ENCODE data around the gene JAZF1. TPM values are rescaled to one million over a fixed set of nuclear protein-coding genes. Genes with fewer than 3 reads are reported as not detected.

JAZF1 gene
- total RNA-seq, 1 experiment from 2014 or later, result 9.1 TPM

- TF ChIP-seq, protein P1, sequence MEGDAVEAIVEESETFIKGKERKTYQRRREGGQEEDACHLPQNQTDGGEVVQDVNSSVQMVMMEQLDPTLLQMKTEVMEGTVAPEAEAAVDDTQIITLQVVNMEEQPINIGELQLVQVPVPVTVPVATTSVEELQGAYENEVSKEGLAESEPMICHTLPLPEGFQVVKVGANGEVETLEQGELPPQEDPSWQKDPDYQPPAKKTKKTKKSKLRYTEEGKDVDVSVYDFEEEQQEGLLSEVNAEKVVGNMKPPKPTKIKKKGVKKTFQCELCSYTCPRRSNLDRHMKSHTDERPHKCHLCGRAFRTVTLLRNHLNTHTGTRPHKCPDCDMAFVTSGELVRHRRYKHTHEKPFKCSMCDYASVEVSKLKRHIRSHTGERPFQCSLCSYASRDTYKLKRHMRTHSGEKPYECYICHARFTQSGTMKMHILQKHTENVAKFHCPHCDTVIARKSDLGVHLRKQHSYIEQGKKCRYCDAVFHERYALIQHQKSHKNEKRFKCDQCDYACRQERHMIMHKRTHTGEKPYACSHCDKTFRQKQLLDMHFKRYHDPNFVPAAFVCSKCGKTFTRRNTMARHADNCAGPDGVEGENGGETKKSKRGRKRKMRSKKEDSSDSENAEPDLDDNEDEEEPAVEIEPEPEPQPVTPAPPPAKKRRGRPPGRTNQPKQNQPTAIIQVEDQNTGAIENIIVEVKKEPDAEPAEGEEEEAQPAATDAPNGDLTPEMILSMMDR (conservative IDR thresholded peaks at IDR 0.05), result no peak
- Histone ChIP-seq H2BK120ac (ENCODE audit: low read depth, low read length, poor library complexity, severe bottlenecking) (no peak overlapping the region), H3K14ac (ENCODE audit: insufficient read depth, low read length) (no peak overlapping the region), H3K4me2 (ENCODE audit: insufficient read depth, insufficient read length, low read length) (no peak overlapping the region), H3K27ac (ENCODE audit: insufficient read length, low read depth, low read length) (no peak overlapping the region), H3K18ac (ENCODE audit: insufficient read length, low read depth, low read length) (no peak overlapping the region), H3K4me1 (ENCODE audit: insufficient read depth, low read length) (peaks cover 5% of the 10 kb centered on the region), H3K79me2 (ENCODE audit: insufficient read depth, low read length) (no peaks in the 10 kb centered on the region), H2BK5ac (ENCODE audit: insufficient read length, low read length) (no peak overlapping the region), H3K23ac (ENCODE audit: insufficient read length, low read depth, low read length) (no peak overlapping the region), H3K9me3 (ENCODE audit: control insufficient read depth, low read depth, low read length) (no peaks in the 10 kb centered on the region), H3K79me1 (ENCODE audit: insufficient read depth, low read depth, low read length, poor library complexity, severe bottlenecking) (no peaks in the 10 kb centered on the region), H2BK15ac (ENCODE audit: low read depth, low read length) (no peak overlapping the region), H3K23me2 (ENCODE audit: insufficient read length, low read depth, low read length, poor library complexity, severe bottlenecking) (no peaks in the 10 kb centered on the region), H3K4ac (ENCODE audit: low read depth, low read length) (no peak overlapping the region), H2BK12ac (ENCODE audit: insufficient read length, low read depth, low read length) (no peak overlapping the region), H3K56ac (ENCODE audit: insufficient read length, low read depth, low read length) (no peak overlapping the region), H4K5ac (ENCODE audit: insufficient read length, low read depth, low read length) (no peak overlapping the region), H3K27me3 (ENCODE audit: insufficient read depth, low read length) (no peaks in the 10 kb centered on the region), H4K20me1 (ENCODE audit: control insufficient read depth, insufficient read depth, insufficient read length) (no peaks in the 10 kb centered on the region), H3T11ph (ENCODE audit: low read length) (no peak overlapping the region), H4K8ac (replicated peaks; ENCODE audit: insufficient read length, low read depth, low read length) (no peak overlapping the region), H2AK5ac (ENCODE audit: insufficient read length, low read length) (no peak overlapping the region), H2AFZ (ENCODE audit: low read length) (no peak overlapping the region), H3K9ac (ENCODE audit: extremely low read depth, insufficient read length, low read length) (no peak overlapping the region), H4K91ac (ENCODE audit: insufficient read length, low read depth, low read length) (no peak overlapping the region), H2BK20ac (ENCODE audit: low read depth, low read length, poor library complexity, severe bottlenecking) (no peak overlapping the region)
- no peaks in the 10 kb centered on the region for H3K27me3 Mint-ChIP-seq (ENCODE audit: low read depth)
- no peak overlapping the region for H3K27ac Mint-ChIP-seq
- H3K4me3 Mint-ChIP-seq, result no peak overlapping the region
- H3K36me3 Mint-ChIP-seq (ENCODE audit: insufficient read depth in 1 of 3, low read depth in 3 of 3), result no peaks in the 10 kb centered on the region
- H3K4me1 Mint-ChIP-seq, result peaks cover 13 to 20% of the 10 kb centered on the region in 2 experiments
- H3K9me3 Mint-ChIP-seq, result no peaks in the 10 kb centered on the region
- DNase-seq, result no peak
These were observed 249.6 kb downstream of the JAZF1 start for GRCh38 chr7:27930910-27931476.
